ENCODE data around the gene TNRC6C. TPM values are rescaled to one million over a fixed set of nuclear protein-coding genes. Genes with fewer than 3 reads are reported as not detected.

The TNRC6C gene
- total and polyA plus RNA-seq, 9 of the 15 experiments (the other 6 are each of a cell fraction or from before 2014, with no cell fraction given), result 0.20 to 4.9 (median 2.3) TPM

- TF ChIP-seq, protein P1, sequence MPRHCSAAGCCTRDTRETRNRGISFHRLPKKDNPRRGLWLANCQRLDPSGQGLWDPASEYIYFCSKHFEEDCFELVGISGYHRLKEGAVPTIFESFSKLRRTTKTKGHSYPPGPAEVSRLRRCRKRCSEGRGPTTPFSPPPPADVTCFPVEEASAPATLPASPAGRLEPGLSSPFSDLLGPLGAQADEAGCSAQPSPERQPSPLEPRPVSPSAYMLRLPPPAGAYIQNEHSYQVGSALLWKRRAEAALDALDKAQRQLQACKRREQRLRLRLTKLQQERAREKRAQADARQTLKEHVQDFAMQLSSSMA (CRISPR knock-in tag; IDR thresholded peaks at IDR 0.05), result no peak
- TF ChIP-seq TFAM (CRISPR knock-in tag; conservative IDR thresholded peaks at IDR 0.05), result no peak
- no peak for TF ChIP-seq CBX8 (IDR thresholded peaks at IDR 0.05; ENCODE audit: borderline replicate concordance, extremely low read depth, low read depth, low read length, poor library complexity, severe bottlenecking)
- TF ChIP-seq ZZZ3 (IDR thresholded peaks at IDR 0.05), result no peak
- TF ChIP-seq ZBTB7A (IDR thresholded peaks at IDR 0.05; ENCODE audit: borderline replicate concordance, control insufficient read depth, low read depth, low read length), result no peak
- TF ChIP-seq, protein P2, sequence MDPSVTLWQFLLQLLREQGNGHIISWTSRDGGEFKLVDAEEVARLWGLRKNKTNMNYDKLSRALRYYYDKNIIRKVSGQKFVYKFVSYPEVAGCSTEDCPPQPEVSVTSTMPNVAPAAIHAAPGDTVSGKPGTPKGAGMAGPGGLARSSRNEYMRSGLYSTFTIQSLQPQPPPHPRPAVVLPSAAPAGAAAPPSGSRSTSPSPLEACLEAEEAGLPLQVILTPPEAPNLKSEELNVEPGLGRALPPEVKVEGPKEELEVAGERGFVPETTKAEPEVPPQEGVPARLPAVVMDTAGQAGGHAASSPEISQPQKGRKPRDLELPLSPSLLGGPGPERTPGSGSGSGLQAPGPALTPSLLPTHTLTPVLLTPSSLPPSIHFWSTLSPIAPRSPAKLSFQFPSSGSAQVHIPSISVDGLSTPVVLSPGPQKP (CRISPR knock-in tag; IDR thresholded peaks at IDR 0.05), result no peak
- TF ChIP-seq ZNF24 (IDR thresholded peaks at IDR 0.05), result no peak
- TF ChIP-seq, protein P3, sequence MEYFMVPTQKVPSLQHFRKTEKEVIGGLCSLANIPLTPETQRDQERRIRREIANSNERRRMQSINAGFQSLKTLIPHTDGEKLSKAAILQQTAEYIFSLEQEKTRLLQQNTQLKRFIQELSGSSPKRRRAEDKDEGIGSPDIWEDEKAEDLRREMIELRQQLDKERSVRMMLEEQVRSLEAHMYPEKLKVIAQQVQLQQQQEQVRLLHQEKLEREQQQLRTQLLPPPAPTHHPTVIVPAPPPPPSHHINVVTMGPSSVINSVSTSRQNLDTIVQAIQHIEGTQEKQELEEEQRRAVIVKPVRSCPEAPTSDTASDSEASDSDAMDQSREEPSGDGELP (CRISPR knock-in tag; IDR thresholded peaks at IDR 0.05; ENCODE audit: borderline replicate concordance), result peak; percentile 93
- TF ChIP-seq, protein P4, sequence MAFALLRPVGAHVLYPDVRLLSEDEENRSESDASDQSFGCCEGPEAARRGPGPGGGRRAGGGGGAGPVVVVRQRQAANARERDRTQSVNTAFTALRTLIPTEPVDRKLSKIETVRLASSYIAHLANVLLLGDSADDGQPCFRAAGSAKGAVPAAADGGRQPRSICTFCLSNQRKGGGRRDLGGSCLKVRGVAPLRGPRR (CRISPR knock-in tag; IDR thresholded peaks at IDR 0.05), result no peak
- TF ChIP-seq MED1 (CRISPR knock-in tag; IDR thresholded peaks at IDR 0.05; ENCODE audit: borderline replicate concordance), result no peak
- no peak for TF ChIP-seq ILK (tag; IDR thresholded peaks at IDR 0.05; ENCODE audit: borderline replicate concordance, low read depth)
- TF ChIP-seq CC2D1A (IDR thresholded peaks at IDR 0.05), result no peak
- no peak for TF ChIP-seq ZFP30 (CRISPR knock-in tag; IDR thresholded peaks at IDR 0.05; ENCODE audit: borderline replicate concordance)
- no peak for TF ChIP-seq CREB3L1 (IDR thresholded peaks at IDR 0.05; ENCODE audit: borderline replicate concordance, low read depth)
- no peak for TF ChIP-seq TEAD4 (IDR thresholded peaks at IDR 0.05; ENCODE audit: low read length)
- no peak for TF ChIP-seq TEAD4 (CRISPR knock-in tag; IDR thresholded peaks at IDR 0.05; ENCODE audit: borderline replicate concordance)
- TF ChIP-seq, protein P5, sequence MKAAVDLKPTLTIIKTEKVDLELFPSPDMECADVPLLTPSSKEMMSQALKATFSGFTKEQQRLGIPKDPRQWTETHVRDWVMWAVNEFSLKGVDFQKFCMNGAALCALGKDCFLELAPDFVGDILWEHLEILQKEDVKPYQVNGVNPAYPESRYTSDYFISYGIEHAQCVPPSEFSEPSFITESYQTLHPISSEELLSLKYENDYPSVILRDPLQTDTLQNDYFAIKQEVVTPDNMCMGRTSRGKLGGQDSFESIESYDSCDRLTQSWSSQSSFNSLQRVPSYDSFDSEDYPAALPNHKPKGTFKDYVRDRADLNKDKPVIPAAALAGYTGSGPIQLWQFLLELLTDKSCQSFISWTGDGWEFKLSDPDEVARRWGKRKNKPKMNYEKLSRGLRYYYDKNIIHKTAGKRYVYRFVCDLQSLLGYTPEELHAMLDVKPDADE (conservative IDR thresholded peaks at IDR 0.05; ENCODE audit: control insufficient read depth, low read depth, low read length), result no peak; the same call in 1 of the 2 replicates
- no peak for TF ChIP-seq E2F3 (CRISPR knock-in tag; IDR thresholded peaks at IDR 0.05)
- TF ChIP-seq, protein P6, sequence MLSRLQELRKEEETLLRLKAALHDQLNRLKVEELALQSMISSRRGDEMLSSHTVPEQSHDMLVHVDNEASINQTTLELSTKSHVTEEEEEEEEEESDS (CRISPR knock-in tag; IDR thresholded peaks at IDR 0.05), result no peak
These were observed 154.3 kb downstream of the TNRC6C start (continued) for GRCh38 chr17:78112518-78113471.
